IPS-18a (cell line): Measurements from ENCODE around the gene FOLR2.

ENCODE experiments used
- H3K27ac ChIP-seq: one replicate; pipeline ENCODE4 v1.5.1; 2013; ENCODE audit warnings: low read length
- H3K27me3 ChIP-seq: one replicate; pipeline ENCODE4 v1.6.1; 2013; ENCODE audit warnings: mild to moderate bottlenecking, low read length; ENCODE audit not compliant: control insufficient read depth, insufficient read depth
- H3K36me3 ChIP-seq: one replicate; pipeline ENCODE4 v1.6.1; 2013; ENCODE audit warnings: low read depth, low read length; ENCODE audit not compliant: control insufficient read depth
- H3K4me1 ChIP-seq: one replicate; pipeline ENCODE4 v1.6.1; 2013; ENCODE audit warnings: low read depth, low read length; ENCODE audit not compliant: control insufficient read depth
- H3K4me3 ChIP-seq: one replicate; pipeline ENCODE4 v1.5.1; 2013; ENCODE audit warnings: low read length
- H3K9ac ChIP-seq: one replicate; pipeline ENCODE4 v1.6.1; 2013; ENCODE audit warnings: mild to moderate bottlenecking, low read length, moderate library complexity
- H3K9me3 ChIP-seq: one replicate; pipeline ENCODE4 v1.6.1; 2013; ENCODE audit warnings: low read depth, low read length; ENCODE audit not compliant: control insufficient read depth

The FOLR2 gene

DNA sequence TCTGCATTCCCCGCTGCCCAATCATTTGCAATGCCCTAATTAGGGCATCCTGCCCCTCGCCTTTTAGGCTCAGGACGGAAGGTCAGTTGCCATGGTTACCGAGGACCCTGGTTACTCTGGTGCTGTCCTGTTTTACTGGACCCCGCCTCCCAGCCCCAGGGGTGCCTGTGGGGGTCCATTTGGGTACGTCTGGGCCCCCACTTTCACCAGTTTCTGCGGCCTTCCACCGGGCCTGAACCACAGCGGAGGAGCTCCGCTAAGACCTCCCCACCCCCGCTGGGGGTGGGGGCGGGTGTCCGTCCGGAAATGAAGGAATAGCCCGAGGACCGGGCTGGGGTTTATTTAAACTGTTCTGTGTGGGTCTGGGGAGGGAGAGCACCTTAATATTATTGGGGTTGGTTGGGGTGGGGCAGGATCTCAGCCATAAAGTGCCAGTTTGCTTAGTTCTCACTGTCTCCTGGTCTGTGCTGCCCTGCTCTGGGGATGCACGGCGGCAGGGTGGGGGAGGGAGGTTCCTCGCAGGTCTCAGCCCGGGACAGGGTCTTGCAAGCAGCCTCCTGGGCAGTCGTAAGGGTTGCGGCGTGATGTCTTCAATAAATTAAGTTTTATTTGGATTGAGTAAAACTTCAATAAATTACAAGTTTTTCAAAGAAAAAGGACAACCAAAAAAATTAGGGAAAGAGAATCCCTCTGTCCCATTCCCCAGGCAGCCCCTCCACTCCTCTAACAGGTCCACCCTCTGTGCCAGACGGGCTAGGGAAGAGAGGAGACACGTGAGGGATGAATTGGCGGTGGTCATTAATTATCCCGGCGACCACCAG lies 22.1 kb downstream of the FOLR2 start:
- Histone ChIP-seq H3K36me3 (peaks cover 37% of the 10 kb centered on the region), H3K4me1 (peaks cover 19% of the 10 kb centered on the region), H3K4me3 (peak overlapping the region; percentile 56), H3K9ac (no peak overlapping the region), H3K27ac (no peak overlapping the region), H3K9me3 (no peaks in the 10 kb centered on the region), H3K27me3 (peaks cover 56% of the 10 kb centered on the region)

DNA sequence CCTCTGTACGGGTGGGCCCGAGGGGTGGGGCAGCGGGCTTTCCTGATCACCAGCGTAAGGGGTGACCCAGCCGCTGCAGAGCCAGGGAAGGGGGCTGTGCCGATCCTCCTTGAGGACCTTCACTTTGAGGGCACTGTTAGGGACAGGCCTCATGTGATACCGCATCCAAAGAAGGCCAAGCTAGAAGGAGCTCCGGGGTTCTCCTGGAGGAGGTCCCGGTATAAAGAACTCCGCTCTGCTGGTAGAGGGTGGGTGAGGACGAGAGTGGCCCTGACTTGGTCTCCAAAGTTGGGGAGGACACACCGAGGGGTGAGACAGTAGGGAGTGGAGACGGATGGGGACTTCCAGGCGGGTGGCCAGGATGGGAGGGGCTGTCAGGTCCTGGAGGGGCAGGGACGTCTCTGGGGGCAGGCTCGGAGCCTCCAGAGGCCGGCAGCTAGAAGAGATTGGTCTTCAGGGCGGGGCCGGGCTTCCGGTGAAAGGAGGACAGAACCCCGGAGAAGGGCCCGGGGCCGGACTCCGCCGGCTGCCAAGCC lies 22.8 kb downstream of the FOLR2 start:
- peaks cover 19% of the 10 kb centered on the region for H3K4me1 ChIP-seq
- H3K27me3 ChIP-seq, result peaks cover 62% of the 10 kb centered on the region
- no peak overlapping the region for H3K9ac ChIP-seq
- H3K4me3 ChIP-seq, result peak overlapping the region; percentile 56
- peaks cover 30% of the 10 kb centered on the region for H3K36me3 ChIP-seq
- no peaks in the 10 kb centered on the region for H3K9me3 ChIP-seq
- no peak overlapping the region for H3K27ac ChIP-seq

DNA sequence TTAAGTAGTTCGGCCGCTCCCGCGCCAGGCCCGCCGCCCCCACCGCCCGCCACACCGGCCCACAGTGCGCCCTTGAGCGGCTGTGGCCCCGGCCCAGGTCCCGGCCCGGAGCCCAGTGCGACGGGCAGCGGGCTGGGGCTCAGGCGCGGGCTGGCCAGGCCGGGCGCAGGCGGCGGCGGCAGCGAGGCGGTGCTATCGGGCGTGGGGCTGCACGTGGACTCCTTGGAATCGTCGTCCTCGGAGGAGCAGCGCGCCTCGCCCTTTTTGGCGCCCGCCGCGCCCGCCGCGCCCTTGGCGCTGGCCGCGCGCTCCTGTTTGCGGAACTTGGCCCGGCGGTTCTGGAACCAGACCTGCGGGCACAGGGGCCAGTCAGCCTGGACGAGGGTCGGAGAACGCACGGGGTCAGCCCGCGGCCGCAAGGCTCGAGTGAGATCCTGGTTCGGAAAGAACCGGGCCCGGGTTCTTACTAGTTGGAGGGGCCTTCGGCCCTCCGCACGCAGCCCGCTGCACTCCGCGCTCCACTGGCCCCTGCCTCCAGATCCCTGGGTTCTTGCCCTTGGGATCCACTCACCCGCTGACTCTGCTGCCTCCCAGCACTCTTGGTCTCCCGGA lies 23.4 kb downstream of the FOLR2 start:
- Histone ChIP-seq H3K27me3 (peaks cover 68% of the 10 kb centered on the region), H3K9me3 (no peaks in the 10 kb centered on the region), H3K4me3 (peak overlapping the region; percentile 56)

DNA sequence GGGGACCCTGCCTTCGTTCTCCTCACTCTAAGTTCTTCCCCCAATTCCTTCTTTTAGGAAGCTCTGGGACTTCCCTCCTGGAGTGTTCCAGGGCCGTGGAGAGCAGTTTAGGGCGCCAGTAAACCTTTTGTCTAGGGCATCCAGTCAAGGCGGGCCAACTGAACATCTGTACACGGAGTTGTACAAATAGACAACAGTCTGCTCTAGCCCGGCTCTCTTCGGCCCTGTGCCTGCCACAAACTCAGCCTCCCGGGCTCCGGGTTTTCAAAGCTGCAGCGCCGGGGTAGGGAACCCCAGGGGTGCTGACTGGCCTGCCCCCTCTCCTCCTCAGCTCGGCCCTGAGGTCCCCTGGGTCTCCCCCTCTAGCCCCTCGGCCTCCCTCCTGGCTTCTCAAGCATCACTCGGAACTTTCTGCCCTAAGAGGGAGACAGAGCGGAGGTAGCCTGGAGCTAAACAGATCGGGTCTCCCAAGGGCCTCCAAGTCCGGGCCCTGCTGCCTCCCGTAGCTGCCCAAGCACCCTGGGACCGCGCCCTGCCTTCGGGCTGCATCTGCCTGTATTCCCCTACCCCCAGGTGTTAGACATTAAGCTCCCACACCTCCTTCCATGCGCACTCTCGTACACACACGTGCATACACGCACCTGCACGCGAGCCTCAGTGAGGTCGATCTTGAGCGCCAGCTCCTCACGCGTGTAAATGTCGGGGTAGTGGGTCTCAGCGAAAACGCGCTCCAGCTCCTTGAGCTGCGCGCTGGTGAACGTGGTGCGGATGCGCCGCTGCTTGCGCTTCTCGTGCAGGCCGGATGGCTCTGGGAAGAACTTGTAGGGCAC lies 24.1 kb downstream of the FOLR2 start:
- H3K27me3 ChIP-seq, result peaks cover 75% of the 10 kb centered on the region
- peaks cover 17% of the 10 kb centered on the region for H3K36me3 ChIP-seq
- H3K4me1 ChIP-seq, result peaks cover 26% of the 10 kb centered on the region
- H3K9me3 ChIP-seq, result no peaks in the 10 kb centered on the region
- H3K4me3 ChIP-seq, result peak overlapping the region; percentile 36
- H3K27ac ChIP-seq, result no peak overlapping the region
- H3K9ac ChIP-seq, result no peak overlapping the region

More for the DNA sequence above, 23.4 kb downstream of the FOLR2 start:
- H3K9ac ChIP-seq, result no peak overlapping the region
- no peak overlapping the region for H3K27ac ChIP-seq
- H3K4me1 ChIP-seq, result peaks cover 23% of the 10 kb centered on the region
- H3K36me3 ChIP-seq, result peaks cover 24% of the 10 kb centered on the region

DNA sequence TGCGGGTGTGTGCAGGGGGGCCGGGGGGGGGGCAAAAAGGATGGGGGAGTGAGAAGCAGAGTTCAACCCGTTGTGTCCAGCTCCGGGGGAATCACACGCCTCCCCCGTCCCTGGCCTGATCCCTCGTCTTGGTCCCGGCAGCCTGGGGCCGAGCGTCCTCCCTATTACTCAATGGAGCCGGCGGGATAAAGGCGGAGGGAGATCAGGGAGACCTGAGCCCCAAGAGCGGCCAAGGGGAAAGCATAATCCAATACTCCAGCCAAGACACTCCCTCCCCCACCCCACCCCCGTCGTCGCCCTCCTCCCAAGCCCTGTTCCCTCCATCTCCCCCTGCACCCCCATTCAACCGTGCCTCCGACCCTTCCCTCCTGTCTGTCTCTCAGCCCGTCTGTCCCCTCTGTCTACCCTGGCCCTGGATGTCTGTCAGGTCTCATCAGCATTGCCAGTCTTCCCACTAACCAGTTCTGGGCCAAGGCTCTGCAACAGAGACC lies 24.7 kb downstream of the FOLR2 start:
- H3K36me3 ChIP-seq, result peaks cover 12% of the 10 kb centered on the region
- H3K4me1 ChIP-seq, result peaks cover 27% of the 10 kb centered on the region
- H3K9me3 ChIP-seq, result no peaks in the 10 kb centered on the region
- peaks cover 81% of the 10 kb centered on the region for H3K27me3 ChIP-seq
- H3K4me3 ChIP-seq, result no peak overlapping the region
- no peak overlapping the region for H3K27ac ChIP-seq
- H3K9ac ChIP-seq, result no peak overlapping the region

DNA sequence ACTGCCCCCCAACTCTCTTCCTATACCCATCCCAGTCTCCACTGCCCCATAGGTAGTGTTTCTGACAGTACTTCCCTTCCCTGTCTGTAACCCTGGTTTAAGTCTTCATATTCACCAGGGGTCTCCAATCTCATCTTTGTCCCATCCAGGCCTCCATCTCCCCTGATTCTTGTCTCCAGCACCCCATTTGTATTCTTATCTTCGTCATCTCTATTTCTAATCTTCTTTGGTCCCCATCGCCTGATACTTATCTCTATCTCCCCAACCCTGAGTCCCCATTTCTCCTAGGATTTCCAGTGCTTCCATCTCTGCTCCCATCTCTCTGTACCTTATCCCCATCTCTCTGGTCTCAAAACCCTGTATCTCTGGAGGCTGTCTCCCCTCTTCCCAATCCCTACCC lies 25.5 kb downstream of the FOLR2 start:
- Histone ChIP-seq H3K27me3 (peaks cover 90% of the 10 kb centered on the region), H3K9me3 (no peaks in the 10 kb centered on the region), H3K4me1 (peaks cover 27% of the 10 kb centered on the region), H3K36me3 (peaks cover 5% of the 10 kb centered on the region), H3K4me3 (no peak overlapping the region), H3K9ac (no peak overlapping the region), H3K27ac (no peak overlapping the region)

DNA sequence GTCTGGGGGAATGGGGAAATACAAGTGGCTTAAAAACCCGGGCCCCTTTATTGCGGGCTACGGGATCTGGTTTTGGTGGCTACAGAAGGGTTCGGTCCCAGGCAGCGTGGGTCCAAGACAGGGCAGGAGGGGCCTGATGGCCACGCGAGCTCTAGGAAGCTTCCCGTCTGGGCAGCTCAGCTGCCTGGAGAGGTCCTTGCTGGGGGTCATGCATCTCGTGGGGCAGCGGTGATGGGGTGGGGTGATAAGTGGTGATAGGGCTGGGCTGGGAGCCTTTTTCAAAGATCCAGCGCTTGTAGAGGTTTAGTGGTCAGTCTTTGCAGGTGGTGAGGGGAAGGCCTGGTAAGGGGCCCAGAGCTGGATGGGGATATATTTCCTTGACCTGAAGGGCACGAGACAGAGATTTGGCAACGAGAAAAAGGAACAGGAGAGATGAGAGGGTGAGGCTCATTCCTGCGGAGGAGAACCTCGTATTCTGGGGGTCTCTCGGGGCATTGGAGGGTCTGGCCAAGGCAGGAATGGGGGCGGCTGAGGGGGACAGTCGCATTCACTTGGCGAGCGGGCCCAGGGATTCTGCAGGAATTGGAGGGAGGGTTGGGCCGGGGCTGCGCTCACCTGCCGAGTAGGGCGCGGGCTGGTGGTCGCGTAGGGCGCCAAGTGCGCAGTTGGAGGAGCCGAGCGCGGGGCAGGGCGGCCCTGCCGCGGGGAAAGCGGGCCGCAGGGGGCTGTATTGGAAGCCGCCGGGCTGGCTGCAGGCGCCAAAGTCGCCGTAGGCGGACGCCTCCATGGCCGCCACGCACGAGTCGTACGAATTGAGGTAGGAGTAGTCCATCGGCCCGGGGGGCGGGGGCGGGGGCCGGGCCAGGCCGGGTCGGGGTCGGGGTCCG lies 26.8 kb downstream of the FOLR2 start:
- Histone ChIP-seq H3K9ac (no peak overlapping the region), H3K9me3 (no peaks in the 10 kb centered on the region), H3K36me3 (no peaks in the 10 kb centered on the region), H3K4me1 (peaks cover 22% of the 10 kb centered on the region), H3K27ac (no peak overlapping the region), H3K4me3 (peak overlapping the region; percentile 57), H3K27me3 (peaks cover 100% of the 10 kb centered on the region)

DNA sequence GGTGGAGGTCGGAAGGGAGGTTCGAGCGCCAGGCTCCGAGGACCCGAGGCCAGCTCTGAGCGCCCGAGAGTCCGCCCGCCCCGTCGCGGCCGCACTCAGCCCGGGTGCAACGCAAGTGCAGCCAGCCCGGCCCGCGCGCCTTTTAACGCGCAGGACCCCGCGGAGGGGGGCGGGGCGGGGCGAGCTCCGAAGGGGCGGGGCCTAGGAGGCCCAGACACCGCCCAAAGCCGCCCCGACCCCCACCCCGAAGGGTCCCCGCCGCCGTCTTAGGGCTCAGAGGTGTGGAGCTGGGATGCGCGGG lies 27.4 kb downstream of the FOLR2 start, which contains the start of gene PHOX2A:
PHOX2A (minus strand) TSS at position 117 of the 301 bp plus-strand sequence. CDS start 172 bp downstream, outside the sequence.
- Histone ChIP-seq H3K9me3 (no peaks in the 10 kb centered on the region), H3K27me3 (peaks cover 98% of the 10 kb centered on the region), H3K4me1 (peaks cover 19% of the 10 kb centered on the region), H3K4me3 (peak within 1 kb of the TSS; percentile 57), H3K27ac (no peak within 1 kb of the TSS), H3K9ac (no peak within 1 kb of the TSS), H3K36me3 (no peaks in the 10 kb centered on the region)

DNA sequence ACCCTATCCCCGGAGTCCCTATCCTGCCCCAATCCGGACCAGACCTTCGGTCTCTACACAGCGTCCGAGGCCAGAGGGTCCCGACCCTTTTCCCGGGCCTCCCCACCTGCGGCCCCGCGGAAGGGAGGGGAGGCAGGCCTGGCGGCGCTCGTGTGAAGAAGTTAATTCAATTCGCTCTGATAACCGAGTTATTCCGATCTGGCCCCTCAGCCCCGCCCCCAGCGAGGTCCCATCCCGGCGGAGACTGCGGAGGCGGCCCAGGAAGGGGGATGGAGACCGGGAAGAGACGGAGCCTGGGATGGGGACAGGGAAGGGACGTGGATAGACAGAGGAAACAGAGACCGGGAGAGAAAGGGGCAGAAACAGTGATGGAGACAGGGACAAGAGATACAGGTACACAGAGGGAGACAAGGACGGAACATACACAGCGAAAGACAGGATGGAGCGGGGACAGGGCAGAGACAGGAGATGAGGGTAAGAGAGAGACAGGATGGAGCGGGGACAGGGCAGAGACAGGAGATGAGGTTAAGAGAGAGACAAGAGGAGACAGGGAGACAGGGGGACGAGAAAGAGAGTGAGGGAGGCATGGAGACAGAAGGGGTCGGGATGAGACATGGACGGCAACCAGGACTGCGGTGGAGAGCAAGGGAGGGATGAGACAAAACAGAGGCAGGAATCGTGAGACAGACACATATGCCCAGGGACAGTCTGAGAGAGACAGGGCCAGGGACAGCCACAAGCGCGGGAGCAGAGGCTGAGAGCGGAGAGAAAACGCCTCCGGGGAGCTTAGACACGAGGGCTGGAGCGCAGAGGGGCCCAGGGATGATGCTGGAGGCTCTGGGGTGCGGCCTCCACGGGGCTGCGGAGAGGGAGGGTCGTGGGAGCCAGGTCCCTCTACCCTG lies 28.0 kb downstream of the FOLR2 start:
- Histone ChIP-seq H3K27me3 (peaks cover 92% of the 10 kb centered on the region), H3K4me3 (peak overlapping the region; percentile 57), H3K9ac (no peak overlapping the region), H3K27ac (no peak overlapping the region), H3K9me3 (no peaks in the 10 kb centered on the region), H3K36me3 (no peaks in the 10 kb centered on the region), H3K4me1 (peaks cover 14% of the 10 kb centered on the region)

DNA sequence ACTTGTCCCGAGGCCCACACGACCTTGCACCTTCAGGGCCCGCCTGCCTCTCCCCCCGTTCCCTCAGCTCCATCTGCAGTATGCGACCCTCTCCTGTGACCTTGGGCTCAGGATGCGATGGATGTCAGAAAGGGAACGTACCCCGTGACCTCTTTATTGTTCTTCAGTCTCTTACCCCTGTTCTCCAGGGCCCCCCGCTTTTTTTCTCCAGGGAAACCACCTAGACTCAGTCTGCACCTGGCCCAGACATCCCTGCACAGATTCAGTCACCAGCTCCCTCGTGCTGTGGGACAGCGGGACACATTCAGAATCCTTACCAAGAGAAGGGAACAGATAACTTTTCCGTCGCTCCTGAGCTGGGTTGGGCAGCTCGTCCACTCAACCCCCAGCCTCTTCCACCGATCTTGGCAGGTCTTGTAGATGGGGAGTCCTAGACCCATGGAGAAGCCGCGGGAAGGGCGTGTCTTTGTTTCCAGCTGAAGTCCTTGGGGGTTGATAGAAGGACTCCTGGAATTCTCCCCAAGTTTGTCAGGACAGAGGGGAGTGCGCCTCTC lies 28.7 kb downstream of the FOLR2 start:
- H3K9ac ChIP-seq, result no peak overlapping the region
- H3K4me1 ChIP-seq, result peaks cover 14% of the 10 kb centered on the region
- no peaks in the 10 kb centered on the region for H3K9me3 ChIP-seq
- H3K27me3 ChIP-seq, result peaks cover 85% of the 10 kb centered on the region
- H3K27ac ChIP-seq, result no peak overlapping the region
- H3K4me3 ChIP-seq, result peak overlapping the region; percentile 57
- no peaks in the 10 kb centered on the region for H3K36me3 ChIP-seq
